Stimulated activated CD8-positive, alpha-beta memory T cell treated with anti-CD3 and anti-CD28 coated beads, Interleukin-7, amount 100 ng/mL, for 48 hours (primary cell): ENCODE data around the gene C4A.
"Not testable (repeated sequence)": the region's sequence is repeated elsewhere in the genome, so short reads cannot be mapped to it uniquely, and the experiment has no call there.

Source experiments
- DNase-seq, 2 donors: peaks; one replicate each; pipeline ENCODE4 v3.0.0-alpha.2; 2020; ENCODE audit warnings: low read depth in 1 of 2; ENCODE audit errors: extremely low read depth in 1 of 2

Gene C4A

DNA sequence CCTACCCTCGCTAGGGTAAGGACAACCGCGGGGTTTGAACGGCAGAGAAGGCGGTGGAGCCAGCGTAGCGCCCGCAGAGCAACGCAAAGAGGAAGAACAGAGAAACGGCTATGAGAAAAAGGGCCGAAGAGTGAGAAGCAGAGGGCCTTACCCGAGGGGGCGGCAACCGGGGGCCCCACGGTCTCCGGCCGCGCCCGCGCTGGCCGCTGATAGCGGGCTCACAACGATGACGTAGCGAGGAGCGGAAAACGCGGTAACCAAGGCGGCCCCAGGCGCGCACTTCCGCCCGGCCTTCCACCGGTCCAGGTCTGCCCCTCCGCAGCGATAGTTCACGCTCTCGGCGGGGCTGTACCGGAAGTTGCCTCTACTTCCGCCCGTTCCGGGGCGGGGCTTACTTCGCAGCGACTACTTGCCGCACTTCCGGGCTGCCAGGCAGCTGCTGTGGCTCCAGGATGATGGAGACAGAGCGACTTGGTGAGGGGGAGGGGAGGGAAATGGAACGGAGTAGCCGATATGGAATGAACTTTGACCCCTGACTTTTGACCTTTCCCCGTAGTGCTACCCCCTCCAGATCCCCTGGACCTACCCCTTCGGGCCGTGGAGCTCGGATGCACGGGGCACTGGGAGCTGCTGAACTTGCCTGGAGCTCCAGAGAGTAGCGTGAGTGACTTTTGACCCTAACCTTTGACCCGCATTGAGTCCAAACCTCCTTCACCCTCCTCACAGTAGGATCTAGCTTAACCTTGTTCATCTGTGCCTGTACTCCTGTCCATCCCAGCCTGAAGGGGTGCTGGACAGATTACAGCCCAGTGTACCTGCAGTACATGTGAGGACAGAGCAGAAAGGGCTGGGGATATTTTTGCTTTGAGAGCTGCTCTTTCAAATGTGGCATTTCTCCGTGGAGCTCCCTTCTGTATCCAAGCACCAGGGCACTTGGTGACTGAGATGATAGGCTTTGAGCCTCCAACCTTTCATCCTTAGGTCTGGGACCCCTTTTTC, 22.8 kb upstream of the C4A start, which contains the start of the genes NELFE and SKIC2:
Gene NELFE, minus strand, starts transcription at position 231 of the 999 bp plus-strand sequence. CDS start 525 bp downstream, outside the sequence.
Gene SKIC2, plus strand, starts transcription at position 435 of the 999 bp plus-strand sequence. Its CDS starts 18 bp downstream, at position 453.
- peak; percentile 96 to 98 for DNase-seq

DNA sequence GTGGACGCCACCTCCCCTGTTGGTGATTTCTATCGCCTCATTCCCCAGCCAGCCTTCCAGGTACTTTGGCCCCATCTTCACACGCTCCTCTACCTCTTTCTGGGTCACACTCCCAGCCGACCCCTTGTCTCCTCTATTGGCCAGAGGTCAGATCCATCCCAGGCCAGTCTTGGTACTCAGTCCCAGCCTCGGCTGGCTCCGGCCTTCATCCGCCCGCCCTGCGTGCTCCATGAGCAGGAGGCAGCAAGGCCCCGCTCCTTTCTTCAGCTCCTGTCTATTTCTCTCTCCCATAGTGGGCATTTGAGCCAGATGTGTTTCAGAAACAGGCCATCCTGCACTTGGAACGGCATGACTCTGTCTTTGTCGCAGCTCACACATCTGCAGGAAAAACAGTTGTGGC, 20.2 kb upstream of the C4A start:
- no peak for DNase-seq

DNA sequence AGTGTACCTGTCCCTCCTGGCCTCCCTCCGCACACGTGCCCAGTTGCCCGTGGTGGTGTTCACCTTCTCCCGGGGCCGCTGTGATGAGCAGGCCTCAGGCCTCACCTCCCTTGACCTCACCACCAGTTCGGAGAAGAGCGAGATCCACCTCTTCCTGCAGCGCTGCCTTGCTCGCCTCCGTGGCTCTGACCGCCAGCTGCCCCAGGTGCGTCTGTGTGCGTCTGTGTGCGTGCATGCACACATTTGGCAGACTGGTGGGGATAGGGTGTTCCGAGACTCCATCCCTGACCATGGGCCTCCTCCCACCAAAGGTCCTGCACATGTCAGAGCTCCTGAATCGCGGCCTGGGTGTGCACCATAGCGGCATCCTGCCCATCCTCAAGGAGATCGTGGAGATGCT, 17.9 kb upstream of the C4A start:
- no peak for DNase-seq

DNA sequence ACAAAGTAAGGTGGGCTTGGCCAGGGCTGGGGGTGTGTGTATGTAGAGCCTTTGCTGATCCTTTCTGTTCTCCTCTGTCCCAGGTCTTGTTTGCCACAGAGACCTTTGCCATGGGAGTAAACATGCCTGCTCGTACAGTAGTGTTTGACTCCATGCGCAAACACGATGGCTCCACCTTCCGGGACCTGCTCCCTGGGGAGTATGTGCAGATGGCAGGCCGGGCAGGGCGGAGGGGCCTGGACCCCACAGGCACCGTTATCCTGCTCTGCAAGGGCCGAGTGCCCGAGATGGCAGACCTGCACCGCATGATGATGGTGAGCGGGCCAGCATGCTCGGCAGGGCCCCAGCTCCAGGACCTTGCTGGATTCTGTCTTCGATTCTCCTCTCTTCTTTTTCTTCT, 16.2 kb upstream of the C4A start:
- no peak for DNase-seq

DNA sequence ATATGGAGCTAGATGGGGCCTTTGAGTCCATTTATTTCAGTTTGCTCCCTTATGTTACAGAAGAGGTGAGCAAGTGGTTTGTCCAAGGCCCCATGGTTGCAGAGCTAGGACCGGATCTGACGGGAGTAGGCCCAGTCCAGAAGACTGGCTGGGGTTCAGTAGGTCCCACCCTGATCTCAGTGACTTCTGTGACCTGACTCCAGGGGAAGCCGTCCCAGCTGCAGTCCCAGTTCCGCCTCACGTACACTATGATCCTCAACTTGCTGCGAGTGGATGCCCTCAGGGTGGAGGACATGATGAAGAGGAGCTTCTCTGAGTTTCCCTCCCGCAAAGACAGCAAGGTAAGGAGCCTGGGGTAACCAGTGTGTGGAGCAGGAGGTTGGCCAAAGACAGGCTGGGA, 15.4 kb upstream of the C4A start:
- no peak for DNase-seq

DNA sequence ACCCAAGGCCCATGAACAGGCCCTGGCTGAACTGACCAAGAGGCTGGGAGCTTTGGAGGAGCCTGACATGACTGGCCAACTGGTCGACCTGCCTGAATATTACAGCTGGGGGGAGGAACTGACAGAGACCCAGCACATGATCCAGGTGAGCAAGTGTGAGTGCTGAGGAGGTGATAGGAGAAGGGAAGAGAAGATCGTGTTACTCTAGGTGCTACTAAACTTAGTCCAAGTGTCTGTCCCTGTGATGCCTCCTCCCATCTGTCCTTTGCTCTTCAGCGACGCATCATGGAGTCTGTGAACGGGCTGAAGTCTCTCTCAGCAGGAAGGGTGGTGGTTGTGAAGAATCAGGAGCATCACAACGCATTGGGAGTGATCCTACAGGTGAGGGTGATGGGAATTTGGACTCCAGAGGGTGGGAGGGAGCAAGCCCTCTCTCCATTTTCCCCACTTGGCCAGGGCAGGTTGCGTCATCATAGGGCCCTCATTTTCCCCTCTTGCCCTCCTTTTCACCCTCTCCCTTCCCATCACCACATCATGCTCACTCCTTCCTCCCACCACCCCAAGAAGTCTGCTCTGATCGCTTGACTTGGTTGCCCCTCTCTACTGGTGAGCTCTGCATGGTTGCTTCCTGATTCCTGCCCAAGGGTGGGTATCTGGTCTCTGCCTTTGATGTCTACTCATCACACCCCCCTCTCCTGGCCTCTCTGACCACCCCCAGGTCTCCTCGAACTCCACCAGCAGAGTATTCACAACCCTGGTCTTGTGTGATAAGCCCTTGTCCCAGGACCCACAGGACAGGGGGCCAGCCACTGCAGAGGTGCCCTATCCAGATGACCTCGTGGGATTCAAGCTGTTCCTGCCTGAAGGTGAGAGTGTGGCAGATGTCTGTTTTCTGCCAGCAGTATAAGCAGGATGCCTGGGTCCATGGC, 14.6 kb upstream of the C4A start:
- DNase-seq: no peak

DNA sequence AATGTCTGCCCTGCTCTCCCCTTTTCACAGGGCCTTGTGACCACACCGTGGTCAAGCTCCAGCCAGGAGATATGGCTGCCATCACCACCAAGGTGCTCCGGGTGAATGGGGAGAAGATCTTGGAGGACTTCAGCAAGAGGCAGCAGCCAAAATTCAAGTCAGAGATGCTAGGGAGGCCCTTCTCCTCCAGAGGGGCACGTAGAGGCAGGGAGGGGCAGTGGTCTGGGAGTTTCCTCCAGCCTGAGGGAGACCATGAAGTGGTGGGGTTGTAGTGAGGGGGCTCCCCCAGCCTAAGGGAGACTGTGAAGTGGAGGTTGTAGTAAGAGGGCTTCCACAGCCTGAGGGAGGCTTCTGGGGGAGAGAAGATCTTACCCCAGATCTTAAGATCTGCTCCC, 13.9 kb upstream of the C4A start:
- no peak for DNase-seq

DNA sequence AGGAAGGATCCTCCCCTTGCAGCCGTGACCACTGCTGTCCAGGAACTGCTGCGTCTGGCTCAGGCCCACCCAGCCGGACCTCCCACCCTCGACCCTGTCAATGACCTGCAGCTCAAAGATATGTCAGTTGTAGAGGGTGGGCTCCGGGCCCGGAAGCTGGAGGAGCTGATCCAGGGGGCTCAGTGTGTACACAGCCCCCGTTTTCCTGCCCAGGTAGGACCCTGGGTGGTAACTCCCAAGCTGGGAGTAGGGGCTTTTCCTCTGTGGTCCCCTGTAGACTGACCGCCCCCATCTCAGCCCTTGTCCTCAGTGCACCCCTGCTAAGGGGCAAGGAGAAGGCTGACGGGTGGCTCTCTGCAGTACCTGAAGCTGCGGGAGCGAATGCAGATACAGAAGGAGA, 13.5 kb upstream of the C4A start:
- DNase-seq: no peak

DNA sequence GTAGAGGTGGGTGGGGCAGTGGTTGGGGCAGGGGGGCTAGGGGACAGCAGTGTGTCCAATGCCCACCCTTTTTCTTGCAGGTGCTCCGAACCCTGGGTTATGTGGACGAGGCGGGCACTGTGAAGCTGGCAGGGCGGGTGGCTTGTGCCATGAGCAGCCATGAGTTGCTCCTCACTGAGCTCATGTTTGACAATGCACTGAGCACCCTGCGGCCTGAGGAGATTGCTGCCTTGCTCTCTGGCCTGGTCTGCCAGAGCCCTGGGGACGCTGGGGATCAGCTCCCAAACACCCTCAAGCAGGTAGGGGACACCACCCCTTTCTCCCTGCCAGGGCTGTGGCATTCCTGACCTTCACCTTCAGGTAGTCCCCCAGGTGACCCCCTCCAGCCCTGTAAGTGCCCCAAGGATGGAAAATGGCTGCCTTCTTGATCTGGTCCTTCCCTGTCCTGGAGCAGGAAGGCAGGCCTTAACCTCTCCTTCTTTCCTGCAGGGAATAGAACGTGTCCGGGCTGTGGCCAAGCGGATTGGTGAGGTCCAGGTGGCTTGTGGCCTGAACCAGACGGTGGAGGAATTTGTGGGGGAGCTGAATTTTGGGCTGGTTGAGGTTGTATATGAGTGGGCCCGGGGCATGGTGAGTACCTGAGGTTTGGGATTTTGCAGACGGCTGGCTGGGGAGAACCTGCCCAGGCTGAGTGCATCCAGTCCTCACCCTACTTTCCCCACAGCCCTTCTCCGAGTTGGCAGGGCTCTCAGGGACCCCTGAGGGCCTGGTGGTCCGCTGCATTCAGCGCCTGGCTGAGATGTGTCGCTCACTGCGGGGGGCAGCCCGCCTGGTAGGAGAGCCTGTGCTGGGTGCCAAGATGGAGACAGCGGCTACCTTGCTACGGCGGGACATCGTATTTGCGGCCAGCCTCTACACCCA, 12.8 kb upstream of the C4A start:
- DNase-seq: no peak

DNA sequence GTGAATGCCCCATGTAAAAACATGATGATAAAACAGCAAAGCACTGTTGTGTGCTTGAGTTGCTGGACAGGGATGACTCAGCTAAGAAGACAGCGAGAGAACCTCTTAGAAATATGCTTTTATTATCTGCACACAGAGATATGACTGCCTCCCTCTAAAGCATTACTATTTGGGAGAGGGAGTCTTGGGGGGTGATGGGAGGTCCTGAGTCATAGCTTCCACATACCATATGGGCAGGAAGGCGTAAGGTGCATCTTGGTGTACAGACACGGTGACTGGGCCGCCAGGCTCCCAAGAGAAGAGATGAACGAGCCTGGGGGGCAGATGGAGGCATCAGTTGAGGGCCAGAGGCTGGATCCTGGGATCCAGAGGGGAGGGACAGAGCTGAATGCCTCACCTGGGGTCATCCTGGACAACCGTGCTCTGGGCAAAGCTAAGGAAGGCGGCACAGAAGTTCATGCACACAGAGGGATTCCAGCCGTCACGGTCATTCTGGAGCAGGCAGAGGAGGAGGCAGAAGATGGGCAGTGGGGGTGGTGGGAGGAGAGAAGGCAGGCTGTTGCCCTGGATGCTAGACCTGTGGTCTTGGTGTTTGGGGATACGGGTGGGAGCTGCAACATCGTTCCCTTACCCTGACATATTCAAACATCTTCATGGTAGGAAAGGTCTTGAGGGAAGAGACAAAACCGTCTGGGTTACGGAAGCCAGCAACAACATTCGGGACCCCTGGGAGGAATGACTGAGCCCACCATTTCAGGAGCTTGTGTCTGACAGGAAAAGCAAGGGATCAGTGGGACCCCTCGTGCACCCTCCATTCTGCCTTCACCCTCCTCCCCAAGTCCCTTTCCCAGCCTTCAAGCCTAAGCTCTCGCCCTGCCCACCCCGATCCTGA, 11.9 kb upstream of the C4A start:
- no peak for DNase-seq

DNA sequence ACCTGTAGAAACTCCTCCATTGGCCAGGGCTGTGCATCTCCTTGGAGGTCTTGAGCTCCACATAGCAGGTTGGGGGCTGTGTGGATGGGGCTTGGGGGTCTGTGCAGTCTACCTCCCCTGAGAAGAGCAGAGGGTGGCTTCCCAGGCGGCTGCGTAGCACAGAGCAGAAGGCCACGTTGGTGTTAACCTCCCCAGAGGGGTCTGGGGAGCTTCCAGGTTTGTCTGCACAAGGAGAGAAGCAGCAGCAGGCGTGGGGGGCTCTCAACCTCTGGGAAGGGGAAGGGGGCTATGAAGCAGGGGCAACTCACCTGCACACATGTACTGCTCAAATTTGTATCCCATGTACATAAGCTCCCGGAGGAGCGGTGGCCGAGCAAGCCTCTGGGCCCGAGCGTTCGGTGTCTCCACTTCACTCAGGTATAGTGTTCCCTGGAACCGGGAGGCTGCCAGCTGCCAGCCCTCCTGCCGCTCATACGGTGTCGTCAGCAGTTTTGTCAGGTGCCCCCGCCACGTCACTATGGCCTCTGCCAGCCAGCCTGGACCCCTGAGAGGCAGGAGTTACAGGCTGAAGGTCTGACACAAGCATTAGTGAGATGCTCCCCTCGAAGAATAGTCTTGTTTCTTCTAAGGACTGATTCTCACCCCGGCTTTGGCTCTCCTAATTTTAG, 11.1 kb upstream of the C4A start:
- no peak for DNase-seq

DNA sequence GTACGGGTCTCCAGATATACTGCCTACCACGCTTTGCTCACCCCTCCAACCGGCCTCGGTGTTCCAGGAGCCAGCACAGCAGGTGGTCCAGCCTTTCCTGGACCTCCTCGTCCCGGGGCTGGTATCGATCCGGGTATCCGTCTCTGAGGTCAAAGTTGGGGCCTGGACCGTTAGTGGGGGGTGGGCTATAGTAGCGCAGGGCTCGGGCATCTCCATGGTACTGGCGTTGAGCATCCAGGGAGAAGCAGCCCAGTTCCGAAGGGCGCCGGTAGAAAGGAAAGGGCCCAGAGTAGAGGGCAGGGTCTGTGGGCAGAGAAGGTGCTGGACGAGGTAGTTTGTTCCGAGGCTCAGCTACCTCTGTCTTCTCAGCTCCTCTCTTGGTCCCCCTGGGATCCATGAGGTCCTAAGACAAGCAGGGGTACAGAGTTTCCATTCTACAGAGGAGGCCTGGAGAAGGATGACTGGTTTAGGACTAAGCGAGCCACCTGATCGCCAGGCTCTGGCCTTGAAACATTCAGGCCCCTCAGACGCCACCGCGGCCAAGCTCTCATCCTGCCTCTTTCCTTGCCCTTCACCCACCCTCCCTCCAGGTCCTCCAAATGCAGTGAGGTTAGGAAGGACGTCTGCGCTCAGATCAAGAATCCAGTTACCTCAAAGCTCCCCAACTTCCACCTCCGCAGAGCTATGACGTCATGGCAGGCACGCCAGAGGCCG, 10.4 kb upstream of the C4A start:
- no peak for DNase-seq

DNA sequence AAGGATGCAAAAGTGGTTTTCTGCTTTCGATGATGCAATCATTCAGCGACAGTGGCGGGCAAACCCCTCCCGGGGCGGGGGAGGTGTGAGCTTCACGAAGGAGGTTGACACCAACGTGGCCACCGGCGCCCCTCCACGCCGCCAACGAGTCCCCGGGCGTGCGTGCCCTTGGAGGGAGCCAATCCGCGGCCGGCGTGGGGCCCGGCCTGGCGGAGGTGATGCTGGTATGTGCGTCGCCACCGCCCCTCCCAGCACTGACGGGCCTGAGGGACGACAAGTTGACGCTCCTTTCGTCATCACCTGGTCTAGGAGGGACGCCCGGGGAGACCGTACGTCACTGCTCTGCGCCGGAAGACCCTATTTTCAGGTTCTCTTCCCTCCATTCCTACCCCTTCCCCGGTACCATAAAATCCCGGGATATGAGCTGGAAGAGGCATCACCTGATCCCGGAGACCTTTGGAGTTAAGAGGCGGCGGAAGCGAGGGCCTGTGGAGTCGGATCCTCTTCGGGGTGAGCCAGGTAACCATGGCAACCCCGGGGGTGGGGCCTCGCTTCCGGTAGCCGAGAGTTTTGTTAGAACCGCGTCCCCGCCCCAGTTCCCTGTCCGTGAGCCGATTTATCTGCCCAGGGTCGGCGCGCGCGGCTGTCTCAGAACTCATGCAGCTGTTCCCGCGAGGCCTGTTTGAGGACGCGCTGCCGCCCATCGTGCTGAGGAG, 9.7 kb upstream of the C4A start, which contains the start of gene DXO:
Gene DXO, minus strand, starts transcription at position 146 of the 716 bp plus-strand sequence. CDS start 463 bp downstream, outside the sequence.
- DNase-seq: peak; percentile 98

DNA sequence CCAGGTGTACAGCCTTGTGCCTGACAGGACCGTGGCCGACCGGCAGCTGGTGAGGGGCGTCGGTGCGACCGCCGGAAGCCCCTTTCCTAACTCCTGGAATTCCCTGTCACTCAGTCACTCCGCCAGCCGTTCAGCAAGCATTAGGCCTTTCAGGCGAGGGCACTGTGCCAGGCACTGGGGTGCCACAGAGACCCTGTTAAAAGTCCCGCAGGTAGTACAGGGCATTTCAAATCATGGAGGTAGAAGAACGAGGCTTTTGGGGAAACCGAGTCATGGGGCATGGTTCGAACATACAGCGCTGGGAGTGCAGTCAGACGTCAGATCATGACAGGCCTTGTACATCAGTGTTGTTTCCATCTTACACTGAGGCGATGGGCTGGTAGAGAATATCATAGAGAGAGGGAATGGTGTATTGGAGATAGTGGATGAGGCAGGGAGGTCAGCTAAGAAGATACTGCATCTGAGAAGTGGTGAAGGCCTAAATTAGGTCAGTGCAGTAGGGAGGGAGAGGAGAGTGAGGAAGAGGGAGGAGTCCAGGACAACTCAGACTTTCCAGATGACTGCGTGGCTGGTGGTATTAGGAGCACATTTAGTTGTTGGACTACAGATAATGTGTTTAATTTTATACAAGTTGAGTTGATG, 9.0 kb upstream of the C4A start:
- peak in 1 of 2 donors; percentile 19 for DNase-seq

DNA sequence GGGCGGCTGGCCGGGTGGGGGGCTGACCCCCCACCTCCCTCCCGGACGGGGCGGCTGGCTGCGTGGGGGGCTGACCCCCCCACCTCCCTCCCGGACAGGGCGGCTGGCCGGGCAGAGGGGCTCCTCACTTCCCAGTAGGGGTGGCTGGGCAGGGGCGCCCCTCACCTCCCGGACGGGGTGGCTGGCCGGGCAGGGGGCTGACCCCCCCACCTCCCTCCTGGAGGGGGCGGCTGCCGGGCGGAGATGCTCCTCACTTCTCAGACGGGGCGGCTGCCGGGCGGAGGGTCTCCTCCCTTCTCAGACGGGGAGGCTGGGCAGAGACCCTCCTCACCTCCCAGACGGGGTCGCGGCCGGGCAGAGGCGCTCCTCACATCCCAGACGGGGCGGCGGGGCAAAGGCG, 5.8 kb upstream of the C4A start:
- not testable (repeated sequence) for DNase-seq

DNA sequence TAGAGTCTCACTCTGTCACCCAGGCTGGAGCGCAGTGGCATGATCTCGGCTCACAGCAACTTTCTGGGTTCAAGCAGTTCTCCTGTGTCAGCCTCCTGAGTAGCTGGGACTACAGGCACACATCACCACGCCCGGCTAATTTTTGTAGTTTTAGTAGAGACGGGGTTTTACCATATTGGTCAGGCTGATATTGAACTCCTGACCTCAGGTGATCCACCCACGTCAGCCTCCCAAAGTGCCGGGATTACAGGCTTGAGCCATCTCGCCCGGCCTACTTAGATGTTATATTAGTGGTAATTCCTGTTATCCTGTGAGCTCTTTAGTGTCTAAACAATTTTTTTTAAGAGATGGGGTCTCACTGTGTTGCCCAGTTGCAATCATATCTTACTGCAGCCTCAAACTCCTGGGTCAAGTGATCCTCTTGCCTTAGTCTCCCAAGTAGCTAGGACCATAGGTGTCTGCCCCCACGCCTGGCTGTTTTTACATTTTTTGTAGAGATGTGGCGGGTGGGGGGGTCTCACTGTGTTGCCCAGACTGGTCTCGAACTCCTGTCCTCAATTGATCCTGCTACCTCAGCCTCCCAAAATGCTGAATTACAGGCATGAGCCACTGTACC, 3.9 kb upstream of the C4A start:
- no peak for DNase-seq
